Fibroblast of skin of abdomen (primary cell): ENCODE results near the gene HIPK2.

Experiments used
- DNase-seq: peaks from one replicate; pipeline ENCODE4 v3.0.0-alpha.2; 2013

The HIPK2 gene

DNA sequence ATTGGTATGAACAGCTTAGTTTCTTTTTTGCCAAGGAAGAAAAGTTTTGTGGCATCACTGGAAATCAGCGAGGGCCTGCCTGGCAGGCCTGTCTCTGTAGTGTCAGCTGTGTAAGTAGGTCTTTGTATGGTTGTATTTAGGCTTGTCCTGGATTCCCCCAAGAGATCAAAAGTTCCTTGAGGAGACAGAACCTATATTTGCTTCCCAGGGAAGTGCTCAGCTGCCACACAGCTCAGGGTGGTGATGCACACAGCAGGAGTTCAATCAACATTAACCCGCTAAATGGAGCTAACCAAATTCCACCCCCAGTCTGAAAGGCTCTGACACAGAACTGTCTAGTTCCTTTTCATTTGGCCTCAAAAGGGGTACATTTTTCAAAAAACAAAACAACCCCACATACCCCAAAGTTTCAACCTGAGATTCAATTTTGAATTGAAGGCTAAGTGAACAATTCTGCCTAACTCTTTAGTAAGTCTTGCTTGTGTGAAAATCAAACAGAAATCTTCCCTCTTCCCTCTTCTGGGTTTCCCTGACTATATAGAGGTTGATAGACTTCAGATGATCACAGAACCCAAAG is 129.9 kb downstream of the HIPK2 start:
- peak; percentile 17 for DNase-seq

DNA sequence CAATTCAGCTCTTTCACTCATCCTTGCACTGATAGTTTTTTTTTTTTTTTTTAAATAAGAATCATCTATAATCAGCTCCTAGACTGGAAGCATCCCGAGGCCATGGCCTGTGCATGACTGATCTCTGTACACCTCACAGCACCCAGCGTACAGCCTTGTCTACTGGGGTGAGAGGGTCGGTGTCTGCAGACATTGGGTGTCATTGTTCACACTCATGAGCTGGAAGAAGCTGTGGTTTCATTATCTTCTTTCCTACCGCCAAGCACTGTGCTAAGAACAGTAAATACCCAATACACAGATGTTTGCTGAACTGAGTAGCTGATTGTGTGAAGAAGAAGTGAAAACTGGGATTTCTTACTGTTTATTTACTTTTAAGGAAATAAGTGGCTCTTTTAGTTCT is 130.7 kb downstream of the HIPK2 start:
- no peak for DNase-seq

DNA sequence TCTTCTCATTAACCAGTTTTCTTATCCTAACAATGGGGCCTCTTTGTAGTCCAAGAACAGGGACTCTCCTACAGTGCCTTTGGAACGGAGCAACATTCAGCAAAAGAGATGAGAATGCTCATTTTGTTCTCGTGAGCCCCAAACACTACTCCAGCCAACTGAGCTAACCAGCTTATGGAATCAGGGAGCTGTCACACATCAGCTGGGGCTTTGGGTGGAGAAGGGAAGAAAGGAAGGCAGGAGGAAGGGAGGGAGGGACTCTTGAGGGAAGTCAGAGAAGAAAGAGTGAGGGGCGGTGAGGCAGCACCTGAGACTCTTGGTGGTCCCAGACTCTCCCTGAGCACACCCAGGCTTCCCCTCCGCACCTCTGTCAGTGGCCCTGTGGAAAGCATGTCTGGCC is 131.2 kb downstream of the HIPK2 start:
- DNase-seq = no peak

- peak; percentile 74 for DNase-seq
These were observed 131.9 kb downstream of the HIPK2 start for GRCh38 chr7:139645572-139646523.

DNA sequence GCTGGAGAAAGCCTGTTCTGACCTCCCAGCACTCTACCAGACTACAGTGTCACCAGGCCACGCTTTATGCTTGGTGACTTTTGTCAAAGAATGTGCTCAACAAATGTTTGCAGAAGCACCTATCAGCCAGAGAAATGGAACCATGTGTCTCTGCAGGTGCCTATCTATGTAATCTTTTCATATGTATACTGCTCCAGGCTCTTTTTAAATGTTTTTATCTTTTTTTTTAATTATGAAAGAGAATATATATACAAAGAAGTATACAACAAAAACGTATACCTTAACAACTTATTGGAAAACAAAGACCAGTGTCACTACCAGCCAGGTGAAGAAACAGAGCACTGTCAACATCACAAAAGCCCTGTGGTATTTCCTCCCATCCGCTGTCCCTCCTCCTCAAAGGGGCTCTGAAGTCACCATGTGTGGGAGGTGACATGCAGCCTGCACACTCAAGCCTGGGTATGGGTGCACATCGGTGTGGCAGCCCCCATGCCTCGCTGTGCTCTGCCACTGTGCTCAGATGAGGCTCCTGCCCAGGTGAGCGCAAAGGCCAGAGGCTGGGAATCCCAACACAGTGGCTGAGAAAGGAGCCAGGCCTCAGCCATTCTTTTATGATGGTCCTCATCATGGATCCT is 133.7 kb downstream of the HIPK2 start:
- no peak for DNase-seq

DNA sequence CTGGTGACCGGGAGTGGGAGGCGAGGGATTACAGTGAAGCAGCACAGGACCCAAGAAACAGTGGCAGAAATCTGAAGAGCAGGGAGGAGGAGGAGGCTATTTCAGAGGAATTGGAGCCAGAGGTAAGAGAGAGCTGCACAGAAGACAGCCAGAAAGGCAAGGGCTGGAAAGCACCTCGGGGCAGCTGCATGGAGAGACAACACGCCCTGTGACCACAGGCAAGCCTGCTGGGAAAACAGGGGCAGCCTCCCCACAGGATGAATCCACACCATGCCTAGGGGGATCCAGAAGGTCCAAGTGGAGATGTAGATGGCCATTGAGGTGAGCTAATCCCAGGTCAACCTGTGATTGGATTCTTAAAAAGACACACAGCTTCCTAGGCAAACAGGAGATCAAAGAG is 135.5 kb downstream of the HIPK2 start:
- no peak for DNase-seq

- DNase-seq = no peak
These were observed 136.3 kb downstream of the HIPK2 start for GRCh38 chr7:139641337-139641992.

DNA sequence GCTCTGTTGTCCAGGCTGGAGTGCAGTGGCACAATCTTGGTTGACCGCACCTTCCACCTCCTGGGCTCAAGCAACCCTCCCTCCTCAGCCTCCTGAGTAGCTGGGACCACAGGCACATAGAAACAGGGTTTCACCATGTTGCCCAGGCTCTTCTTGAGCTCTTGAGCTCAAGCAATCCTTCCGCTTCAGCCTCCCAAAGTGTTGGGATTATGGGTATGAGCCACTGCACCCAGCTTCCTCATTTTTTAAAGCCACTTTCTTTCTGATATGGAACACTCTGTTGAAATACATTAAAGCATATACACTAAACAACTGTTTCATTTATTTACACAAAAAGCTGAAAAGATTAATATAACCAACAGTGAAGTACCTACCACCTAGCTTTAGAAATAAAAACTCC is 137.1 kb downstream of the HIPK2 start:
- no peak for DNase-seq

- DNase-seq = no peak
These were observed 138.2 kb downstream of the HIPK2 start for GRCh38 chr7:139639563-139639962.

DNA sequence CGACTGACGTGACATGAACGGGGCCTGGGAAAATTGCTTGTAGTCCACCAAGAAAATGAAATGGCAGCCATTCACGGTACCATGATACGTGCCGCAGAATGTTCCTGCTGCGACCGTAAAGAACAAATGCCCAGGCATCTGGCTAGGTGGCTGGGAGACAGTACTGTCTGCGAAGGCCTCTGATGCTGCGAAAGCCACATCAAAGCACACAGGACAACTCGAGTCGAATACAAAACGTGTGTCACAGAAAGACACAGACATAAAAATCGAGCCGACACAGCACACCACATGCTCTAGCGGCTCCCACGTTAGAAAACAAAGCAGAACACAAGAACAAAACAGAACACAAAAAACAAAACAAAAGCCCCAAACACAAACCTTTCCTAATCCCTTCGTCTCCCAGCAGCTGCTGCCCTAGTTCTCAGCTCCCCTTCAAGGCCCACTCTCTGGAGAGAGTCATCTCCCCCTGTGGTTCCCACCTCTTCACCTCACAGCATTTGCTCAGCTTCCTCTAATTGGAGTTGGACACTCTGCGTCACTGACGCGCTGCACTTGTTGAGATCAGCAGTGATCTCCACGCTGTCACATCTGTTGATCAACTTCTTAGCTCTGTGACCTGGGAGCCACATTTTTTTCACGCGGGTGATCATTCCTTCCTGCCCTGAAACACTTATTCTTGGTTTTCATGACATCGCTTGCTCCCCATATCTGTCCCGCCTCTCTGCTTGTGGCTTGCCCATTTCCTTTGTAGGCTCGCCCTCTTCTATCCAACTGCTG is 142.1 kb downstream of the HIPK2 start:
- DNase-seq = no peak

GRCh38 chr7:139634087-139634486 is 143.7 kb downstream of the HIPK2 start:
- DNase-seq = no peak

- no peak for DNase-seq
These were observed 146.2 kb downstream of the HIPK2 start for GRCh38 chr7:139631520-139632031.

- no peak for DNase-seq
These were observed 146.9 kb downstream of the HIPK2 start for GRCh38 chr7:139630643-139631519.

DNA sequence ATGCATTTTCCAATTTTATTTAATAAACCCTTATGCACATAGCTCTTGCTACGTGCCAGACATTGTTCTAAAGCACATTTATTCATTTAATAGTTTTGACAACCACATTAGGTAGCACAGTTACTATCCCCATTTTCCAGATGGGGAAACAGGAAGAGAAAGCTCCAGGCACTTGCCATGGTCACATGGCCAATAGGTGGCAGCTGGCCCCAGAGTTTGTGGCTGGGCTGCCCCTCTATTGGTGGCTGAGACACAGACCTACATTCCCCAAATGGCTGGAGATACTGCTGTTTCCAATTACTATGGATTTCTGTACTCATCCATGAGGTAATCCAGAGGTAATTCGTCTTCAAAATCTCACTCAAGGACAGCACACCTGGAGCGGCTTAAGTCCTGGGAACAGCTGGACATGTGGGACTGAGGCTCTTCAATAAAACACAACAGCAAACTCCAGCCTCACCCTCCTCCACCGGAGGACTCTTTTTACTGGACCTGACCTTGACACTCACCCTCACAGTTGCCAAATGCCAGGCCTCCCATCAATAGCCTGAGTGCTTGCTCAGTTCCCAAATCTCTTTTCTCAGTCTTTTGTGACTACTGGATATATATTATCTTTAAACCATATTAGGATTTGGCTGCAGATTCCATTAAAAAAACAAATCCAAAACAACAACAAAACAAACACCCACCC is 148.3 kb downstream of the HIPK2 start:
- peak; percentile 20 for DNase-seq

DNA sequence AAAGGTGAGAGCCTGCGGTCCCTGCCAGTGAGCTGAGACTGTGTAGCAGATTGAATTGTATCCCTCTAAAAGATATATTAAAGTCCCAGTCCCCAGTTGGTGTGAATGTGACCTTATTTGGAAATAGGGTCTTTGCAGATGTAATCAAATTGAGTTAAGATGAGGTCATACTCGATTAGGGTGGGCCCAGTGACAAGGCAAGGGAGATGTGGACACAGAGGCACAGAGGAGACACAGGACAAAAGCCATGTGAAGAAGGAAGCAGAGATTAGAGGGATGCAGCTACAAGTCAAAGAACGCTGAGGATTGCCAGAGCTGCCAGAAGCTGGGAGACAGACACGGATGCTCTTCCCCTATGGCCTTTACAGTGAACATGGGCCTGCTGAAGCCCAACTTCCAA is 150.0 kb downstream of the HIPK2 start:
- no peak for DNase-seq

DNA sequence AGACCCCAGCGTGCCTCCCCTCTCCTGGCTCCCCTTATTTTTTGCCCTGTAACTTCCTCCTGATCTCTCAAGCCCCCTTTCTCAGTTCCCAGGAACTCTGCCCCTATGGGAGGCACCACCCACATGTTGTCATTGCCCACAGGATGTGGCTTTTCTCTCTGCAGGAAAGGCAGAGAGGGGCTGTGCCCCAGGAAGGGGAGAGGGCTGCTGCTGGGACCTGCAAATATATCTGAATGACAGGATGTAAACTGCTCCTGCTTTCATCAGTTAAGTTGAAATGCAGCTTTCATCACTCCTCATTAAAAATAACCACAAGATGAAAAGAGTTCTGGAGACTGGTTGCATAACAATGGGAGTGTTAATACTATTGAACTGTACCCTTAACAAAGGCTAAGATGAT is 151.0 kb downstream of the HIPK2 start:
- DNase-seq = no peak

DNA sequence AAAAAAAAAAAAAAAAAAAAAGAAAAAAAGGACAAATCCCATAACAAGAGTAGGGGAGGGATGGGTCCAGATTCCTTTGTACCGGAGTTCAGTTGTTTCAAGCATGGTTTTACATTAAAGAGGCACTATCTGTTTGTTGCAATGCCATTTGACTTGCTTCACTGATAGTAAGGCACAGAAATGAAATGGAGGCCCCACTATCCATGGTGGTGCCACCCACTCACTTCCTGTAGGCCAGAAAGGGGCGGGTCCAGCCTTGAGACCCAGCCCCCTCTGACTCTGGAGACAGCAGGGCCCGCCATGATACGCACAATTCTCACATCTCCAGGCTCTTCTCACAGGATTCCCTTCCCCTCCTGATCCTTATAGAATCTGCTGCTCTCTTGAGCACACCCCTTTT is 154.3 kb downstream of the HIPK2 start:
- no peak for DNase-seq

GRCh38 chr7:139620676-139621344 is 157.0 kb downstream of the HIPK2 start:
- DNase-seq = no peak

DNA sequence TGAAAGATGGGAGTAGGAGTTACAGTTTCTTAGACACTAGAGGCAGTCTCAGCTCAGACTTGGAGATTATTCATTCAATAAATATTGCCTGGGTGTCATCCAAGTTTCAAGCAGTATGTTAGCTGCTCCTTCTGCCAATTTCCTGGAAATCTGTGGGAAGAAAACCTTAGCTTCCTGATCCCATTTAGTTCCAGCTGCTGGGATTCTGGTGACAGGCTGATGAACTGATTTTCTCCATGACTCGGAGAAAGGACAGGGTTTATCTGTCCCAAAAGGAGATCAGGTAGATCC is 158.5 kb downstream of the HIPK2 start:
- peak; percentile 81 for DNase-seq
